SK-N-SH (cell line): ENCODE results near the gene OR6A2. TPM values are rescaled to one million over a fixed set of nuclear protein-coding genes. Genes with fewer than 3 reads are reported as not detected.

ENCODE experiments used
- CTCF ChIA-PET: fragments of 300-600, 350-600 bp; formaldehyde crosslinking; extraction: SDS; loops from one replicate; lab custom pipeline; 2021; lab: Yijun Ruan, JAX
- POLR2A ChIA-PET: fragments of 350-600 bp; sonication (Branson Sonifier 250); formaldehyde crosslinking; extraction: SDS; loops from one replicate; lab custom pipeline; 2020; ENCODE audit warnings: antibody characterized with exemption, inconsistent platforms; lab: Yijun Ruan, JAX
- DNase-seq: peaks from one replicate; pipeline ENCODE4 v3.0.0; 2012
- H2AFZ ChIP-seq: fragments of 200-600 bp; sonication (generic); 2 replicates; pipeline ENCODE4 v1.8.1; 2016; ENCODE audit warnings: antibody characterized with exemption, mild to moderate bottlenecking, low read depth
- H3F3A ChIP-seq: fragments of 200-600 bp; sonication (generic); replicated peaks from 2 replicates; pipeline ENCODE3; 2016; ENCODE audit warnings: antibody characterized with exemption, mild to moderate bottlenecking; ENCODE audit not compliant: insufficient read depth
- H3K27ac ChIP-seq, 2 experiments: fragments of 200-500 bp in 1 of 2; fragments of 200-600 bp in 1 of 2; sonication (Bioruptor generic) in 1 of 2; sonication (generic), shearing (Covaris generic) in 1 of 2; 2 replicates each; pipeline versions ENCODE4 v1.5.1 to v1.6.1; 2014 to 2016; ENCODE audit warnings: low read depth in 2 of 2, inconsistent platforms in 1 of 2, low read length in 1 of 2, mild to moderate bottlenecking in 1 of 2, mixed read lengths in 1 of 2
- H3K27me3 ChIP-seq: fragments of 200-600 bp; sonication (generic), shearing (Covaris generic); 2 replicates; pipeline ENCODE4 v1.6.1; 2016; ENCODE audit warnings: mixed run types; ENCODE audit not compliant: insufficient read depth
- H3K36me3 ChIP-seq, 2 experiments: fragments of 200-500 bp in 1 of 2; fragments of 200-600 bp in 1 of 2; sonication (Bioruptor generic) in 1 of 2; sonication (generic) in 1 of 2; replicated peaks in 1 of 2; 2 replicates each; pipeline versions ENCODE3 to v1.5.1; 2014 to 2016; ENCODE audit warnings: low read length in 1 of 2, mild to moderate bottlenecking in 1 of 2; ENCODE audit not compliant: insufficient read depth in 2 of 2, control insufficient read depth in 1 of 2
- H3K4me1 ChIP-seq, 2 experiments: fragments of 200-500 bp in 1 of 2; fragments of 200-600 bp in 1 of 2; sonication (Bioruptor generic) in 1 of 2; sonication (generic), shearing (Covaris generic) in 1 of 2; 2 replicates each; pipeline versions ENCODE4 v1.5.1 to v1.6.1; 2014 to 2016; ENCODE audit warnings: low read depth in 1 of 2, low read length in 1 of 2, mixed run types in 1 of 2; ENCODE audit not compliant: insufficient read depth in 2 of 2, control insufficient read depth in 1 of 2
- H3K4me2 ChIP-seq: fragments of 200-600 bp; sonication (generic), shearing (Covaris generic); 2 replicates; pipeline ENCODE4 v1.6.1; 2017; ENCODE audit warnings: mixed run types
- H3K4me3 ChIP-seq, 2 experiments: fragments of 200-500 bp in 1 of 2; fragments of 200-600 bp in 1 of 2; sonication (Bioruptor generic) in 1 of 2; sonication (generic), shearing (Covaris generic) in 1 of 2; 2 replicates each; pipeline versions ENCODE4 v1.5.1 to v1.8.1; 2014 to 2016; ENCODE audit warnings: low read depth in 2 of 2, inconsistent platforms in 1 of 2, low read length in 1 of 2, mild to moderate bottlenecking in 1 of 2, mixed read lengths in 1 of 2, moderate library complexity in 1 of 2
- H3K79me2 ChIP-seq: fragments of 200-600 bp; sonication (generic); 2 replicates; pipeline ENCODE4 v1.8.1; 2017; ENCODE audit warnings: mild to moderate bottlenecking; ENCODE audit not compliant: insufficient read depth
- H3K9ac ChIP-seq: fragments of 200-600 bp; sonication (generic); 2 replicates; pipeline ENCODE4 v1.6.1; 2017; ENCODE audit warnings: mixed run types
- H3K9me2 ChIP-seq: fragments of 200-600 bp; sonication (generic); 2 replicates; pipeline ENCODE4 v1.6.1; 2017; ENCODE audit warnings: mixed run types
- H3K9me3 ChIP-seq: fragments of 200-600 bp; sonication (generic); 2 replicates; pipeline ENCODE4 v1.6.1; 2017; ENCODE audit warnings: mixed run types, mild to moderate bottlenecking, moderate library complexity
- H4K20me1 ChIP-seq: fragments of 200-600 bp; sonication (generic); 2 replicates; pipeline ENCODE4 v1.6.1; 2017; ENCODE audit warnings: mild to moderate bottlenecking, mixed run types; ENCODE audit not compliant: insufficient read depth
- ELF1 ChIP-seq: IDR thresholded peaks from 2 replicates; pipeline ENCODE4 v1.4.0; 2012
- EZH2phosphoT487 ChIP-seq: fragments of 200-600 bp; sonication (generic); IDR thresholded peaks from 2 replicates; pipeline ENCODE4 v1.6.1; 2017; ENCODE audit warnings: low read depth, mixed run types, mild to moderate bottlenecking, antibody characterized with exemption, moderate library complexity, borderline replicate concordance
- FOSL2 ChIP-seq: IDR thresholded peaks from 2 replicates; pipeline ENCODE4 v1.4.0; 2012; ENCODE audit warnings: low read depth, mild to moderate bottlenecking, moderate library complexity, borderline replicate concordance
- FOXM1 ChIP-seq: IDR thresholded peaks from 2 replicates; pipeline ENCODE4 v1.4.0; 2012; ENCODE audit warnings: low read depth, mild to moderate bottlenecking
- GATA2 ChIP-seq: sonication (generic); formaldehyde crosslinking; IDR thresholded peaks from 2 replicates; pipeline ENCODE4 v1.5.0; 2020; ENCODE audit warnings: mild to moderate bottlenecking, missing genetic modification reagents
- JUND ChIP-seq: IDR thresholded peaks from 2 replicates; pipeline ENCODE4 v1.4.0; 2012
- MEF2A ChIP-seq: IDR thresholded peaks from 2 replicates; pipeline ENCODE4 v1.4.0; 2012; ENCODE audit warnings: low read depth, borderline replicate concordance
- NFIC ChIP-seq: IDR thresholded peaks from 2 replicates; pipeline ENCODE4 v1.4.0; 2012; ENCODE audit warnings: borderline replicate concordance
- NRF1 ChIP-seq: IDR thresholded peaks from 2 replicates; pipeline ENCODE4 v1.6.1; 2012; ENCODE audit warnings: low read depth, mild to moderate bottlenecking, low read length
- POLR2AphosphoS5 ChIP-seq: IDR thresholded peaks from 2 replicates; pipeline ENCODE4 v1.6.1; 2012; ENCODE audit warnings: low read depth, low read length
- RAD21 ChIP-seq: IDR thresholded peaks from 2 replicates; pipeline ENCODE4 v1.6.1; 2012; ENCODE audit warnings: mild to moderate bottlenecking, low read length
- RXRA ChIP-seq: IDR thresholded peaks from 2 replicates; pipeline ENCODE4 v1.4.0; 2012; ENCODE audit warnings: low read depth, mild to moderate bottlenecking, borderline replicate concordance
- SMC3 ChIP-seq: IDR thresholded peaks from 2 replicates; pipeline ENCODE4 v1.6.1; 2012; ENCODE audit warnings: low read depth, low read length, improper control_type of control experiment
- TAF1 ChIP-seq: IDR thresholded peaks from 2 replicates; pipeline ENCODE4 v1.6.1; 2012; ENCODE audit warnings: low read depth, mild to moderate bottlenecking, low read length, moderate library complexity, borderline replicate concordance
- WGBS: methylation state at CpG from one replicate; pipeline ENCODE4 v1.1.6; 2017; ENCODE audit warnings: low lambda C conversion rate; 5-methylcytosine and 5-hydroxymethylcytosine counted together
- polyA plus RNA-seq, 3 experiments: library from polyadenylated mRNA; depleted of rRNA; stranded (reverse); fragments of >200 nt; gene quantifications; 2 replicates each; pipeline ENCODE4 v1.2.3, GENCODE V29; 2012
- TF ChIP-seq, protein P1 (sequence below): IDR thresholded peaks from 2 replicates; pipeline ENCODE4 v1.4.0; 2012; ENCODE audit warnings: low read depth
- TF ChIP-seq, protein P2 (sequence below): IDR thresholded peaks from 2 replicates; pipeline ENCODE4 v1.4.0; 2012; ENCODE audit warnings: low read depth, borderline replicate concordance
- TF ChIP-seq, protein P3 (sequence below): IDR thresholded peaks from 2 replicates; pipeline ENCODE4 v1.4.0; 2012; ENCODE audit warnings: low read depth, borderline replicate concordance
- TF ChIP-seq, protein P4 (sequence below): IDR thresholded peaks from 2 replicates; pipeline ENCODE4 v1.6.1; 2012; ENCODE audit warnings: mild to moderate bottlenecking, low read depth, low read length, moderate library complexity
- TF ChIP-seq, protein P5 (sequence below): fragments of 150-350 bp; IDR thresholded peaks from 2 replicates; pipeline ENCODE4 v1.6.1; 2017; ENCODE audit warnings: antibody characterized with exemption, low read length, low read depth, borderline replicate concordance

The OR6A2 gene
- polyA plus RNA-seq, 1 of the 3 experiments (the other 2 are of a cell fraction): not detected

DNA sequence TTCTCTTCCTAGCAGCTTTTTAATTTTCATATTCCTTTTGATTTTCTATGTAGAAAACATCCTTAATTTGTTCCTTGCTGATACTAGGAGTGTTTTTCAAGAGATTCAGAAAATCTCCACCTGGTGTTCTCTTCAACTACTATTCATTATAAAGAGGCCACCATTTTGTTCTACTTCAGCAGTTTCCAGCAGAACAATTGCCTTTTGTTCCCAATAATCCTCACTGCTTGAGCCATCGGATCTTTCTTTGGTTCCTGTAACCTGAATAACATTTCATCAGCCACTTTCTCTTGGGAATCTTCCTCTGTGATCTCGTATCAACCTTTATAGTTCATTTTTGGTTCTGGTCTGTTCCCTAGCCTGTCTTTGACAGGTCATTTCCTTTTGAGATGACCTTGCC, 44.2 kb upstream of the OR6A2 start:
- ChIA-PET CTCF (no interaction called here), POLR2A (no interaction called here)
- 0% methylated on average over 2 of the region's 2 CpGs for WGBS

More for the DNA sequence above, 44.2 kb upstream of the OR6A2 start:
- no peak for DNase-seq
- Histone ChIP-seq H3K27me3 (no peaks in the 10 kb centered on the region), H3F3A (no peaks in the 10 kb centered on the region), H3K9ac (no peak overlapping the region), H3K27ac (no peak overlapping the region), H2AFZ (no peak overlapping the region), H3K36me3 (no peaks in the 10 kb centered on the region), H4K20me1 (no peaks in the 10 kb centered on the region), H3K9me2 (no peaks in the 10 kb centered on the region), H3K79me2 (no peaks in the 10 kb centered on the region), H3K9me3 (no peaks in the 10 kb centered on the region), H3K4me1 (no peaks in the 10 kb centered on the region), H3K4me3 (no peak overlapping the region), H3K4me2 (no peak overlapping the region)
- TF ChIP-seq JUND (no peak), POLR2AphosphoS5 (no peak), RXRA (no peak), SMC3 (no peak), FOXM1 (no peak), EZH2phosphoT487 (no peak), ELF1 (no peak), NRF1 (no peak), MEF2A (no peak), TAF1 (no peak), FOSL2 (no peak), NFIC (no peak), GATA2 (no peak), RAD21 (no peak)
- TF ChIP-seq, protein P1, sequence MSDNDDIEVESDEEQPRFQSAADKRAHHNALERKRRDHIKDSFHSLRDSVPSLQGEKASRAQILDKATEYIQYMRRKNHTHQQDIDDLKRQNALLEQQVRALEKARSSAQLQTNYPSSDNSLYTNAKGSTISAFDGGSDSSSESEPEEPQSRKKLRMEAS: no peak
- TF ChIP-seq, protein P2, sequence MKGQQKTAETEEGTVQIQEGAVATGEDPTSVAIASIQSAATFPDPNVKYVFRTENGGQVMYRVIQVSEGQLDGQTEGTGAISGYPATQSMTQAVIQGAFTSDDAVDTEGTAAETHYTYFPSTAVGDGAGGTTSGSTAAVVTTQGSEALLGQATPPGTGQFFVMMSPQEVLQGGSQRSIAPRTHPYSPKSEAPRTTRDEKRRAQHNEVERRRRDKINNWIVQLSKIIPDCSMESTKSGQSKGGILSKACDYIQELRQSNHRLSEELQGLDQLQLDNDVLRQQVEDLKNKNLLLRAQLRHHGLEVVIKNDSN: no peak
- TF ChIP-seq, protein P3, sequence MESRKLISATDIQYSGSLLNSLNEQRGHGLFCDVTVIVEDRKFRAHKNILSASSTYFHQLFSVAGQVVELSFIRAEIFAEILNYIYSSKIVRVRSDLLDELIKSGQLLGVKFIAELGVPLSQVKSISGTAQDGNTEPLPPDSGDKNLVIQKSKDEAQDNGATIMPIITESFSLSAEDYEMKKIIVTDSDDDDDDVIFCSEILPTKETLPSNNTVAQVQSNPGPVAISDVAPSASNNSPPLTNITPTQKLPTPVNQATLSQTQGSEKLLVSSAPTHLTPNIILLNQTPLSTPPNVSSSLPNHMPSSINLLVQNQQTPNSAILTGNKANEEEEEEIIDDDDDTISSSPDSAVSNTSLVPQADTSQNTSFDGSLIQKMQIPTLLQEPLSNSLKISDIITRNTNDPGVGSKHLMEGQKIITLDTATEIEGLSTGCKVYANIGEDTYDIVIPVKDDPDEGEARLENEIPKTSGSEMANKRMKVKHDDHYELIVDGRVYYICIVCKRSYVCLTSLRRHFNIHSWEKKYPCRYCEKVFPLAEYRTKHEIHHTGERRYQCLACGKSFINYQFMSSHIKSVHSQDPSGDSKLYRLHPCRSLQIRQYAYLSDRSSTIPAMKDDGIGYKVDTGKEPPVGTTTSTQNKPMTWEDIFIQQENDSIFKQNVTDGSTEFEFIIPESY: no peak
- TF ChIP-seq, protein P4, sequence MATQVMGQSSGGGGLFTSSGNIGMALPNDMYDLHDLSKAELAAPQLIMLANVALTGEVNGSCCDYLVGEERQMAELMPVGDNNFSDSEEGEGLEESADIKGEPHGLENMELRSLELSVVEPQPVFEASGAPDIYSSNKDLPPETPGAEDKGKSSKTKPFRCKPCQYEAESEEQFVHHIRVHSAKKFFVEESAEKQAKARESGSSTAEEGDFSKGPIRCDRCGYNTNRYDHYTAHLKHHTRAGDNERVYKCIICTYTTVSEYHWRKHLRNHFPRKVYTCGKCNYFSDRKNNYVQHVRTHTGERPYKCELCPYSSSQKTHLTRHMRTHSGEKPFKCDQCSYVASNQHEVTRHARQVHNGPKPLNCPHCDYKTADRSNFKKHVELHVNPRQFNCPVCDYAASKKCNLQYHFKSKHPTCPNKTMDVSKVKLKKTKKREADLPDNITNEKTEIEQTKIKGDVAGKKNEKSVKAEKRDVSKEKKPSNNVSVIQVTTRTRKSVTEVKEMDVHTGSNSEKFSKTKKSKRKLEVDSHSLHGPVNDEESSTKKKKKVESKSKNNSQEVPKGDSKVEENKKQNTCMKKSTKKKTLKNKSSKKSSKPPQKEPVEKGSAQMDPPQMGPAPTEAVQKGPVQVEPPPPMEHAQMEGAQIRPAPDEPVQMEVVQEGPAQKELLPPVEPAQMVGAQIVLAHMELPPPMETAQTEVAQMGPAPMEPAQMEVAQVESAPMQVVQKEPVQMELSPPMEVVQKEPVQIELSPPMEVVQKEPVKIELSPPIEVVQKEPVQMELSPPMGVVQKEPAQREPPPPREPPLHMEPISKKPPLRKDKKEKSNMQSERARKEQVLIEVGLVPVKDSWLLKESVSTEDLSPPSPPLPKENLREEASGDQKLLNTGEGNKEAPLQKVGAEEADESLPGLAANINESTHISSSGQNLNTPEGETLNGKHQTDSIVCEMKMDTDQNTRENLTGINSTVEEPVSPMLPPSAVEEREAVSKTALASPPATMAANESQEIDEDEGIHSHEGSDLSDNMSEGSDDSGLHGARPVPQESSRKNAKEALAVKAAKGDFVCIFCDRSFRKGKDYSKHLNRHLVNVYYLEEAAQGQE: no peak
- TF ChIP-seq, protein P5, sequence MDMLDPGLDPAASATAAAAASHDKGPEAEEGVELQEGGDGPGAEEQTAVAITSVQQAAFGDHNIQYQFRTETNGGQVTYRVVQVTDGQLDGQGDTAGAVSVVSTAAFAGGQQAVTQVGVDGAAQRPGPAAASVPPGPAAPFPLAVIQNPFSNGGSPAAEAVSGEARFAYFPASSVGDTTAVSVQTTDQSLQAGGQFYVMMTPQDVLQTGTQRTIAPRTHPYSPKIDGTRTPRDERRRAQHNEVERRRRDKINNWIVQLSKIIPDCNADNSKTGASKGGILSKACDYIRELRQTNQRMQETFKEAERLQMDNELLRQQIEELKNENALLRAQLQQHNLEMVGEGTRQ: no peak
